AG10803 (cell line): ENCODE data around the gene CD69.

ENCODE experiments used
- DNase-seq: peaks from one replicate; pipeline ENCODE4 v3.0.0; 2010; ENCODE audit warnings: low read depth
- H3K4me3 ChIP-seq: 2 replicates; pipeline ENCODE4 v1.5.1; 2011; ENCODE audit warnings: mild to moderate bottlenecking, low read length, control low read depth
- TF ChIP-seq, protein P1 (sequence below): conservative IDR thresholded peaks from 2 replicates; pipeline ENCODE4 v1.5.1; 2011; ENCODE audit warnings: mild to moderate bottlenecking, low read length, control low read depth, inconsistent platforms

Gene CD69

DNA sequence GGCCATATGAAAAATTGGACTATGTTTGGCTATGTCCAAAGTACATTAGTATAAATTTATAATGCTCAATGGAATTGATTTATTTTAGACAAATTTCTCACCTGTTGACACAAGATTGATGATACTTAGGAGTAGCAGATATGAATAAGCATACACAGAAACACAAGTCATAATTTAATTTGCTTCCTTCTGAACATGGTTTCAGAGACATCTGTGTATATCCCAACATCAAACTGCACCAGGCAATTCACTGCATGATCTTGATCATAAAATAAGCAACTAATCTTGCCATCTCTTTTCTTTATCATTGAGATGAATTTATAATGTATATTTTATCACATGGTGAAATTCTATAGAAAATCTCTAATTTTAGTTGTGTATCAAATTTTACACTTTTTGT, 31.6 kb downstream of the CD69 start:
- no peak overlapping the region for H3K4me3 ChIP-seq
- TF ChIP-seq, protein P1, sequence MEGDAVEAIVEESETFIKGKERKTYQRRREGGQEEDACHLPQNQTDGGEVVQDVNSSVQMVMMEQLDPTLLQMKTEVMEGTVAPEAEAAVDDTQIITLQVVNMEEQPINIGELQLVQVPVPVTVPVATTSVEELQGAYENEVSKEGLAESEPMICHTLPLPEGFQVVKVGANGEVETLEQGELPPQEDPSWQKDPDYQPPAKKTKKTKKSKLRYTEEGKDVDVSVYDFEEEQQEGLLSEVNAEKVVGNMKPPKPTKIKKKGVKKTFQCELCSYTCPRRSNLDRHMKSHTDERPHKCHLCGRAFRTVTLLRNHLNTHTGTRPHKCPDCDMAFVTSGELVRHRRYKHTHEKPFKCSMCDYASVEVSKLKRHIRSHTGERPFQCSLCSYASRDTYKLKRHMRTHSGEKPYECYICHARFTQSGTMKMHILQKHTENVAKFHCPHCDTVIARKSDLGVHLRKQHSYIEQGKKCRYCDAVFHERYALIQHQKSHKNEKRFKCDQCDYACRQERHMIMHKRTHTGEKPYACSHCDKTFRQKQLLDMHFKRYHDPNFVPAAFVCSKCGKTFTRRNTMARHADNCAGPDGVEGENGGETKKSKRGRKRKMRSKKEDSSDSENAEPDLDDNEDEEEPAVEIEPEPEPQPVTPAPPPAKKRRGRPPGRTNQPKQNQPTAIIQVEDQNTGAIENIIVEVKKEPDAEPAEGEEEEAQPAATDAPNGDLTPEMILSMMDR: no peak
- DNase-seq: no peak

DNA sequence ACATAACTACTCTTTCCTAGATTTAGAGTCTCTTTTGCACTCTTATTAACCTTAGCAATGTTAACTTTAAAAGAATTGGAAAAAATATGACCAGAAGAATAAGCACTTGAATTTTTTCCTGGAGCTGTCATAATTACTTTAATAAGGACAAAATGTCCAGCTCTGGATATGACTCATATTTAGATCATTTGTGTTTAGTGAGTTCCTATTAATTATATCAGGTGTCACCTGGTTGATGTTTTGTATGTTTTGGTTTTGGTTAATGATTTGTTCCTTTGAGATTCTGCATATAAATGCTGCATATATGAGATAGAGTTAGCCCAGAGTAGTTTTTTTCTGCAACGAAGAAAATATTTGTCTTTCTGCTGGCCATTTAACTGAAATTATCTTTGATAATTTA, 32.9 kb downstream of the CD69 start:
- H3K4me3 ChIP-seq: no peak overlapping the region
- DNase-seq: no peak
- TF ChIP-seq, protein P1: no peak

DNA sequence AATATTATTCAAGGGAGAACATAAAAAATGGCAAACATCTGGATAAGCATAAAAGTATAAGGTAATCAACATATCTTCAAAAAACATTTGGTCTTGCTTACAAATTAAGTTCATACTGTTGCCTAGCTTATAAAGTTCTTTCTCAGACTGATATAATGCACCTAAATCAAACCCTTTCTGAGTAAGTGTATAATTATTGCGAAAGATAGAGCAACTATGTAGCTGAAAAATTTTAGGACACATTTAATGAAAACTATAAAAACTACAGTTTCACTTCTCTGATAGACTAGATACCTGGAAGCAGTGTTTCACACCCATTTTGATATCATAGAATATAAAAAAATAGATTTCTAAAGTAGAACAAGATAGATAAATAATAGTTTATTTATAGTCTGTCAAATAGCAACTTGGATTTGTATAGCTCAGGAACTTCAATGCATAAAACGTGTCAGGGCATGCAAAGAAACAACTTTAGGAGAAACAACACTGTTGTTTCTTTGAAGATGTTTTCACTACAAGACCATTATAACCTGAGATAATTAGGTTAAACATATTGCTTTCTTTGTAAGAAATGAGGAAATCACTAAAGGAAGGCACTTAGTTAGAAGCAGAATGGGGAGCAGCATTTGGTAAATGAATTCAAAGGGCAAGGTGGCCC, 35.4 kb downstream of the CD69 start:
- no peak overlapping the region for H3K4me3 ChIP-seq
- TF ChIP-seq, protein P1: no peak
- DNase-seq: no peak

DNA sequence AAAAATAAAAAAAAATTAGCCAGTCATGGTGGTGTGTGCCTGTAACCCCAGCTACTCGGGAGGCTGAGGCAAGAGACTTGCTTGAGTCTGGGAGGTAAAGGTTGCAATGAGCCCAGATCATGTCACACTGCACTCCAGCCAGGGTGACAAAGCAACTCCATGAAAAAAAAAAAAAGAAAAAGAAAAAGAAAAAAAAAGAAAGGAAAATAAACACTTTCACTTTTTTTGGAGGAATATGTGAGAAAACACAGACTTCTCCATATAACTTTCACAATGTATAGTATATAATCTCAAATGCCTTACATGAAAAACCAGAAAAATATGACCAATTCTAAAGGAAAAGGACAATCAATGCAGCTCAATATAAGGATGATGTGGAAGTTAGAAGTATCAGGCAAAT, 36.7 kb downstream of the CD69 start:
- TF ChIP-seq, protein P1: no peak
- DNase-seq: no peak
- no peak overlapping the region for H3K4me3 ChIP-seq

DNA sequence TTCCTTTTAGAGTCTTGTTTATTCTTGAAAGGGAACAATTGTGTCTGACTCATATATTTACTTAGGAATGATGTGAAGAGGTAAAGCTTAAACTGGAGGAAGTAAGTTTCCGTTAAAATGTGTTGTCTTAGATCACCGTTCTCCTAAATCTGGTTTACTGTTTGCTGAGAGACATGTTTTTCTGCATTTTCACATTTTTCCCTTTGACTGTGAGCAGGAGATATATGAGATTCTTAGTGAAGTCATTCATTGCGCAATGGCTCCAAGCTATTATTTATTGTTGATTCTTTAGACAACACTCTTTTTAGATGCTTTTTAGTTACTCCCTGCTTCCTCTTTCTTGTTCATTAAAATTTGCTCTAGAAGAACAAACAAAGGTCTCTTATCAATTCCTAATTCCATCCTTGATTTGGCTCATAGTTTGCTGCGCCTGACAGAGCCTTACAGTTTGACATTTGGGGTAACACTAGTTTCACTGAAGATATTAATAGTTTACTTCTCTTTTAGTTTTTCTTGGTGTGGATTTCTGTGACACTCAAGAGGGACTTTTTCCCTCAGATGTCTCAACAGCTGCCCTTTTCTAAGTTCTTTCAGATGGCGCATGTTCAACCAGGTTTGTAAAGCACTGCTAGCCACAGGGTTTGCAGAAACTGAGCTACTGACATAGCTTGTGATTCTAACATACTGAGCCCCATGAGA, 39.2 kb downstream of the CD69 start:
- H3K4me3 ChIP-seq: no peak overlapping the region
- DNase-seq: peak; percentile 10
- TF ChIP-seq, protein P1: no peak

DNA sequence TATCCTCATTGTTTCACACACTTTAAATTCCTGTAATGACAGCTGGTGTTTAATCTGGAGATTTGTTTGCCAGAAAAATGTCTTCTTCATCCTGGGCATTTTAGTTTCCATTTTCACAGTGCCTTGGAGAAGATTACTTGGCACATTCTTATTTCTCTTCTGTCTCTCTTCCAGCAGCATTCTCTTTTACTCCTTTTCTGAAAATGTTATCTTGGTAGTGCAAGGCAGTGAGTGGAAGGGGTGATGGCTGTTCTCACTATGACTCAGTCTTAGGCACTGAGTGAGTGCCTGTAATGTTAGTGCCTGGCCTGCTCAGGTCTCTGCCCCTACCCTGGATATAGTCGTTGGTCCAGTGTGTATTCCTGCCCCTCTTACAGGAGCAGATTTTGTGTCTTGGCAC, 40.9 kb downstream of the CD69 start:
- TF ChIP-seq, protein P1: no peak
- no peak overlapping the region for H3K4me3 ChIP-seq
- no peak for DNase-seq

DNA sequence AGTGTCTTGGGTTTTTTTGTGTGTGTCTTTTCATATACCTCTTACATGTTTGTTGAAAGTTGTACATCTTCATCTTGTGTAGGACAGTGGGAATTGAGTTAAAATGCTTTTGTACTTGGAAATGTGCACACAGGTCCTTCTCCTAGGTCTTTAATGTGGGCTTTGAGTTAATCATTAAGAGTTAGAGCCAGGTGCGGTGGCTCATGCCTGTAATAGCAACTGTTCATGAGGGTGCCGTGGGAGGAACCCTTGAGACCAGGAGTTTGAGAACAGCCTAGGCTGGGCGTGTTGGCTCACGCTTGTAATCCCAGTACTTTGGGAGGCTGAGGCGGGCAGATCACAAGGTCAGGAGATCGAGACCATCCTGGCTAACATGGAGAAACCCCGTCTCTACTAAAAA, 41.7 kb downstream of the CD69 start:
- no peak overlapping the region for H3K4me3 ChIP-seq
- TF ChIP-seq, protein P1: no peak
- no peak for DNase-seq
